Caco-2 (cell line): Measurements from ENCODE around the gene UGT1A6. TPM values are rescaled to one million over a fixed set of nuclear protein-coding genes. Genes with fewer than 3 reads are reported as not detected.

Experiments used
- BruUV-seq: library from RNA; stranded (reverse); fragments of 400-500 nt; replicated peaks from 2 replicates; lab custom pipeline; 2021; lab: Mats Ljungman, UMichigan
- CTCF ChIA-PET: fragments of 300-600 bp; sonication (Branson Sonifier 250); formaldehyde crosslinking; loops from one replicate; lab custom pipeline; 2022; ENCODE audit warnings: antibody characterized with exemption; lab: Charles Lee
- POLR2A ChIA-PET: fragments of 300-600 bp; sonication (Branson Sonifier 250); formaldehyde crosslinking; loops from one replicate; lab custom pipeline; 2022; ENCODE audit warnings: antibody characterized with exemption; lab: Charles Lee
- DNase-seq, 2 experiments: peaks; one replicate each; pipeline versions ENCODE4 v3.0.0 to v3.0.0-alpha.2; 2020 to 2022
- H3K27me3 ChIP-seq: replicated peaks from 2 replicates; pipeline ENCODE4 v1.6.0; 2011; ENCODE audit warnings: low read length; ENCODE audit not compliant: control insufficient read depth, insufficient read depth
- H3K36me3 ChIP-seq: 2 replicates; pipeline ENCODE4 v1.5.1; 2011; ENCODE audit warnings: low read length; ENCODE audit not compliant: control insufficient read depth, insufficient read depth
- H3K4me1 ChIP-seq: fragments of 250-450 bp; sonication (Bioruptor Pico); 2 replicates; pipeline ENCODE4 v1.5.1; 2020; ENCODE audit warnings: mild to moderate bottlenecking
- H3K4me3 ChIP-seq: 2 replicates; pipeline ENCODE4 v1.5.1; 2011; ENCODE audit warnings: low read depth, mild to moderate bottlenecking, control low read depth, low read length
- H3K9me3 ChIP-seq: fragments of 250-450 bp; sonication (Bioruptor Pico); 2 replicates; pipeline ENCODE4 v1.5.1; 2020; ENCODE audit warnings: mild to moderate bottlenecking, moderate library complexity
- H3K27ac Mint-ChIP-seq: one replicate; pipeline ENCODE4 v1.8.0; 2022; ENCODE audit warnings: mixed read lengths; ENCODE audit not compliant: unreplicated experiment
- H3K27me3 Mint-ChIP-seq: one replicate; pipeline ENCODE4 v1.8.0; 2022; ENCODE audit warnings: mixed read lengths; ENCODE audit not compliant: insufficient read depth, unreplicated experiment
- H3K36me3 Mint-ChIP-seq: one replicate; pipeline ENCODE4 v1.8.0; 2022; ENCODE audit warnings: mild to moderate bottlenecking, mixed read lengths; ENCODE audit not compliant: insufficient read depth, unreplicated experiment
- H3K4me1 Mint-ChIP-seq: one replicate; pipeline ENCODE4 v1.8.0; 2022; ENCODE audit warnings: low read depth, mixed read lengths; ENCODE audit not compliant: unreplicated experiment
- H3K4me3 Mint-ChIP-seq: one replicate; pipeline ENCODE4 v1.8.0; 2022; ENCODE audit warnings: mild to moderate bottlenecking, moderate library complexity, mixed read lengths; ENCODE audit not compliant: unreplicated experiment
- H3K9me3 Mint-ChIP-seq: one replicate; pipeline ENCODE4 v1.8.0; 2022; ENCODE audit warnings: mixed read lengths; ENCODE audit not compliant: unreplicated experiment
- intact Hi-C: fragments of 100-400 bp; cut with micrococcal nuclease; formaldehyde crosslinking; loops from one replicate; pipeline ENCODE4 v1.10.0; 2022; ENCODE audit not compliant: unreplicated experiment
- total RNA-seq: library from RNA; stranded (reverse); gene quantifications from 2 replicates; pipeline ENCODE4 v1.2.3, GENCODE V29; 2022
- TF ChIP-seq, protein P1 (sequence below), 2 experiments: fragments of 200-600 bp in 1 of 2; IDR thresholded peaks; 1 replicate in 1 of 2; 2 replicates in 1 of 2; pipeline versions ENCODE4 v1.5.1 to v1.8.0; 2011 to 2022; ENCODE audit warnings: antibody characterized with exemption in 1 of 2, control low read depth in 1 of 2, inconsistent platforms in 1 of 2, low read depth in 1 of 2, low read length in 1 of 2, mild to moderate bottlenecking in 1 of 2, moderate library complexity in 1 of 2; ENCODE audit not compliant: insufficient read depth in 1 of 2, severe bottlenecking in 1 of 2, unreplicated experiment in 1 of 2

UGT1A6 gene
- total RNA-seq, 1 experiment from 2014 or later = 33.9 TPM

DNA sequence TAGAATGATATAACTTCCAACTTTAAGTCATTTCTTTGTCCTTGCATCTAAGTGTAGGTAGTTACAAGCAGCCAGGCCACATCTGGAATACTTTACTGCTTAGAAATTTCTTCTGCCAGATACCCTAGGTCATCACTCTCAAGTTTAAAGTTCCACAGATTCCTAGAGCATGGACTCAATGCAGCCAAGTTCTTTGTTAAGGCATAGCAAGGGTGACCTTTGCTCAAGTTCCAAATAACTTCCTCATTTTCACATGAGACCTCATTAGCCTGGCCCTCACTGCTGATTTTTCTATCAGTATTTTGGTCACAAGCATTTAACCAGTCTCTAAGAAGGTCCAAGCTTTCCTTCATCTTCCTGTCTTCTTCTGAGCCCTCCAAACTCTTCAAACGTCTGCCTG is 28.8 kb upstream of the UGT1A6 start:
- ChIA-PET CTCF (no interaction called here), POLR2A (no interaction called here)
- no peaks in the 10 kb centered on the region for H3K36me3 Mint-ChIP-seq
- no peak overlapping the region for H3K27ac Mint-ChIP-seq
- 0 out of 2 replicates have a peak, but pooled peaks cover 4% of the 10 kb centered on the region for H3K4me1 ChIP-seq
- no peak overlapping the region for H3K4me3 ChIP-seq
- H3K9me3 Mint-ChIP-seq = peaks cover 10% of the 10 kb centered on the region
- no peaks in the 10 kb centered on the region for H3K9me3 ChIP-seq
- BruUV-seq = no TSS peak
- H3K4me1 Mint-ChIP-seq = no peaks in the 10 kb centered on the region
- H3K36me3 ChIP-seq = no peaks in the 10 kb centered on the region
- TF ChIP-seq, protein P1, sequence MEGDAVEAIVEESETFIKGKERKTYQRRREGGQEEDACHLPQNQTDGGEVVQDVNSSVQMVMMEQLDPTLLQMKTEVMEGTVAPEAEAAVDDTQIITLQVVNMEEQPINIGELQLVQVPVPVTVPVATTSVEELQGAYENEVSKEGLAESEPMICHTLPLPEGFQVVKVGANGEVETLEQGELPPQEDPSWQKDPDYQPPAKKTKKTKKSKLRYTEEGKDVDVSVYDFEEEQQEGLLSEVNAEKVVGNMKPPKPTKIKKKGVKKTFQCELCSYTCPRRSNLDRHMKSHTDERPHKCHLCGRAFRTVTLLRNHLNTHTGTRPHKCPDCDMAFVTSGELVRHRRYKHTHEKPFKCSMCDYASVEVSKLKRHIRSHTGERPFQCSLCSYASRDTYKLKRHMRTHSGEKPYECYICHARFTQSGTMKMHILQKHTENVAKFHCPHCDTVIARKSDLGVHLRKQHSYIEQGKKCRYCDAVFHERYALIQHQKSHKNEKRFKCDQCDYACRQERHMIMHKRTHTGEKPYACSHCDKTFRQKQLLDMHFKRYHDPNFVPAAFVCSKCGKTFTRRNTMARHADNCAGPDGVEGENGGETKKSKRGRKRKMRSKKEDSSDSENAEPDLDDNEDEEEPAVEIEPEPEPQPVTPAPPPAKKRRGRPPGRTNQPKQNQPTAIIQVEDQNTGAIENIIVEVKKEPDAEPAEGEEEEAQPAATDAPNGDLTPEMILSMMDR (IDR thresholded peaks at IDR 0.05; ENCODE audit: insufficient read depth in 1 of 2, low read depth in 1 of 2, low read length in 1 of 2, severe bottlenecking in 1 of 2, unreplicated experiment in 1 of 2) = no peak
- H3K27me3 Mint-ChIP-seq = no peaks in the 10 kb centered on the region
- intact Hi-C loops = no loop called here
- no peaks in the 10 kb centered on the region for H3K27me3 ChIP-seq
- DNase-seq = no peak
- no peak overlapping the region for H3K4me3 Mint-ChIP-seq

DNA sequence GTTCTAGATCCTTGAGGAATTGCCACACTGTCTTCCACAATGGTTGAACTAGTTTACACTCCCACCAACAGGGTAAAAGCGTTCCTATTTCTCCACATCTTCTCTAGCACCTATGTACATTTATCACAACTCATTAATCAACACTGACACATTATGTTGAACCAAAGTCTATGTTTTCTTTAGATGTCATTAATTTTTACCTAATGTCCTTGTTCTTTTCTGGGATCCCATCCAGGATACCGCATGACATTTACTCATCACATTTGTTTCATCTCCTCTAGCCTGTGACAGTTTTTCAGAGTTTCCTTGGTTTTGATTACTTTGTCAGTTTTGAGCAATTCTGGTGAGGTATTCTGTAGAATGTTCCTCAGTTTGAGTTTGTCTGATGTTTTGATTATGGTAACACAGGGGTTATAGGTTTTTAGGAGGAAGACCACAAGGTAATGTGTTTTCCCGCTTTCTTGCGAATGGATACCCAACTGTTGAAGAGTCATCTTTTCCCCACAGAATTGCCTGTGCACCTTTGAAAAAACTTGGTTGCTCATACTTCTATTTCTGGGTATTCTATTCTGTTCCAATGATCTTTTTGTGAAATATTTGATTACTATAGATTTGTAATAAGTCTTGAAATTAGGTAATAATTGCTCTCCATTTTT is 24.0 kb upstream of the UGT1A6 start:
- BruUV-seq = no TSS peak
- CTCF ChIA-PET = no interaction called here
- H3K27me3 Mint-ChIP-seq = no peaks in the 10 kb centered on the region

DNA sequence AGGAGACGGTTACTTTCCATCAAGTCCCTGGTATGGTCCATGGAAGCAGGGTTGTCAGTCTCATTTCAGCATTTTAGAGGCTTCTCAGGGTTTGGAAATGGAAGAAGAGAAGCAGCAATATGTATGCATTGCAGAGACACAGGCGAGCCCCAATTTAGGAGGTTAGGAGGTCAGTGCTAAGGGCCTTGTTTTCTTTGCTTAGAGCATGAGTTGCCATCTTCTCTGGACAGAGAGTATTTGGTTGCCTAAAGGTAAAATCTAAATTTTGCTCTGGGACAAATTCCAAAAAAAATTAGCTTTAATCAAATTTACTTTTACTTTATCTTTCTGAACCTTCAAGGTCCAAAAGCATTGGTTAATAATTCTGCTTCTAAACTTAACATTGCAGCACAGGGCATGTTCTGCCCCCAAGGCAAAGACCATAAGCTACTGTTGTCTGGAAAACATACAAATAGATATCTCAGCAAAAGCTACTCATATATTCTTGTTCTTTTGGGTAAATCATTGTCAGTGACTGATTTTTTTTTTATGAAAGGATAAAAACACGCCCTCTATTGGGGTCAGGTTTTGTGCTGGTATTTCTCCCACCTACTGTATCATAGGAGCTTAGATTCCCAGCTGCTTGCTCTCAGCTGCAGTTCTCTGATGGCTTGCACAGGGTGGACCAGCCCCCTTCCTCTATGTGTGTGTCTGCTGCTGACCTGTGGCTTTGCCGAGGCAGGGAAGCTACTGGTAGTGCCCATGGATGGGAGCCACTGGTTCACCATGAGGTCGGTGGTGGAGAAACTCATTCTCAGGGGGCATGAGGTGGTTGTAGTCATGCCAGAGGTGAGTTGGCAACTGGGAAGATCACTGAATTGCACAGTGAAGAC is 21.2 kb upstream of the UGT1A6 start, which contains the start of gene UGT1A9:
Gene UGT1A9 (plus strand): TSS at position 609 of the 872 bp plus-strand sequence. CDS start 37 bp downstream, at position 646.
- Mint-ChIP-seq H3K4me1 (no peaks in the 10 kb centered on the region), H3K36me3 (no peaks in the 10 kb centered on the region), H3K9me3 (no peaks in the 10 kb centered on the region), H3K27ac (no peak within 1 kb of the TSS), H3K4me3 (no peak within 1 kb of the TSS), H3K27me3 (no peaks in the 10 kb centered on the region)
- TF ChIP-seq, protein P1 (IDR thresholded peaks at IDR 0.05; ENCODE audit: insufficient read depth in 1 of 2, low read depth in 1 of 2, low read length in 1 of 2, severe bottlenecking in 1 of 2, unreplicated experiment in 1 of 2) = no peak
- intact Hi-C loops = no loop called here
- Histone ChIP-seq H3K27me3 (no peaks in the 10 kb centered on the region), H3K36me3 (no peaks in the 10 kb centered on the region), H3K4me3 (no peak within 1 kb of the TSS), H3K9me3 (no peaks in the 10 kb centered on the region), H3K4me1 (no peaks in the 10 kb centered on the region)
- POLR2A ChIA-PET = no interaction called here
- DNase-seq = no peak
- CTCF ChIA-PET = no interaction called here
- BruUV-seq = no TSS peak

More for the DNA sequence above, 24.0 kb upstream of the UGT1A6 start:
- Mint-ChIP-seq H3K36me3 (no peaks in the 10 kb centered on the region), H3K4me1 (no peaks in the 10 kb centered on the region), H3K4me3 (no peak overlapping the region), H3K27ac (no peak overlapping the region), H3K9me3 (peaks cover 9% of the 10 kb centered on the region)
- no peak overlapping the region for H3K4me3 ChIP-seq
- no peak for DNase-seq
- 0 out of 2 replicates have a peak, but pooled peaks cover 3% of the 10 kb centered on the region for H3K4me1 ChIP-seq
- no peaks in the 10 kb centered on the region for H3K36me3 ChIP-seq
- intact Hi-C loops = no loop called here
- POLR2A ChIA-PET = no interaction called here
- no peaks in the 10 kb centered on the region for H3K27me3 ChIP-seq
- TF ChIP-seq, protein P1 (IDR thresholded peaks at IDR 0.05; ENCODE audit: insufficient read depth in 1 of 2, low read depth in 1 of 2, low read length in 1 of 2, severe bottlenecking in 1 of 2, unreplicated experiment in 1 of 2) = no peak
- no peaks in the 10 kb centered on the region for H3K9me3 ChIP-seq
